OCI-LY7 (cell line): Measurements from ENCODE around the gene ACBD6. TPM values are rescaled to one million over a fixed set of nuclear protein-coding genes. Genes with fewer than 3 reads are reported as not detected.

Experiments used
- BruUV-seq: library from RNA; stranded (reverse); fragments of 400-500 nt; replicated peaks from 2 replicates; lab custom pipeline; 2021; lab: Mats Ljungman, UMichigan
- CTCF ChIA-PET: fragments of 300-600 bp; sonication (Branson Sonifier 250); formaldehyde crosslinking; loops from one replicate; lab custom pipeline; 2022; ENCODE audit warnings: antibody characterized with exemption; ENCODE audit not compliant: unreplicated experiment; lab: Charles Lee
- POLR2A ChIA-PET: fragments of 300-600 bp; sonication (Branson Sonifier 250); formaldehyde crosslinking; loops from one replicate; lab custom pipeline; 2022; ENCODE audit warnings: antibody characterized with exemption; lab: Charles Lee
- DNase-seq: peaks from one replicate; pipeline ENCODE4 v3.0.0-alpha.2; 2015; ENCODE audit warnings: low spot score
- H2AFZ ChIP-seq: fragments of 200-600 bp; sonication (generic), shearing (Covaris generic); 2 replicates; pipeline ENCODE4 v1.6.1; 2014; ENCODE audit warnings: mild to moderate bottlenecking, antibody characterized with exemption, low read length, moderate library complexity
- H3K27ac ChIP-seq: fragments of 200-600 bp; sonication (generic); 2 replicates; pipeline ENCODE4 v1.5.1; 2014; ENCODE audit warnings: mixed run types, low read depth, mild to moderate bottlenecking, moderate library complexity, low read length, inconsistent platforms; ENCODE audit not compliant: poor library complexity, severe bottlenecking
- H3K36me3 ChIP-seq: fragments of 200-600 bp; sonication (generic); 2 replicates; pipeline ENCODE4 v1.6.1; 2014; ENCODE audit warnings: mild to moderate bottlenecking, antibody characterized with exemption, low read length, moderate library complexity, mixed read lengths; ENCODE audit not compliant: insufficient read depth
- H3K4me1 ChIP-seq: fragments of 200-600 bp; sonication (generic); 2 replicates; pipeline ENCODE4 v1.5.1; 2014; ENCODE audit warnings: mild to moderate bottlenecking, low read length; ENCODE audit not compliant: insufficient read depth, poor library complexity, severe bottlenecking
- H3K4me2 ChIP-seq: fragments of 200-600 bp; sonication (generic); 2 replicates; pipeline ENCODE4 v1.6.1; 2014; ENCODE audit warnings: mild to moderate bottlenecking, low read length
- H3K4me3 ChIP-seq: fragments of 200-600 bp; sonication (generic); 2 replicates; pipeline ENCODE4 v1.5.1; 2014; ENCODE audit warnings: mild to moderate bottlenecking, low read depth, low read length; ENCODE audit not compliant: poor library complexity, severe bottlenecking
- H3K79me2 ChIP-seq: fragments of 200-600 bp; sonication (generic); 2 replicates; pipeline ENCODE4 v1.6.1; 2016; ENCODE audit warnings: low read depth, mild to moderate bottlenecking, low read length, moderate library complexity, mixed read lengths; ENCODE audit not compliant: insufficient read depth
- H3K9me2 ChIP-seq: fragments of 200-600 bp; sonication (generic); 2 replicates; pipeline ENCODE4 v1.6.1; 2016; ENCODE audit warnings: mild to moderate bottlenecking, low read length, mixed read lengths; ENCODE audit not compliant: insufficient read depth
- H3K9me3 ChIP-seq: fragments of 200-600 bp; sonication (generic); 2 replicates; pipeline ENCODE4 v1.6.1; 2014; ENCODE audit warnings: mild to moderate bottlenecking, mixed run types, low read length, mixed read lengths
- H4K20me1 ChIP-seq: fragments of 200-600 bp; sonication (generic); 2 replicates; pipeline ENCODE4 v1.6.1; 2014; ENCODE audit warnings: mild to moderate bottlenecking, antibody characterized with exemption, low read length, moderate library complexity, mixed read lengths; ENCODE audit not compliant: insufficient read depth
- EZH2phosphoT487 ChIP-seq: fragments of 200-600 bp; sonication (generic); IDR thresholded peaks from 2 replicates; pipeline ENCODE4 v1.6.1; 2018; ENCODE audit warnings: low read depth, borderline replicate concordance, mild to moderate bottlenecking, mixed run types, antibody characterized with exemption, low read length, moderate library complexity, mixed read lengths
- intact Hi-C: fragments of 100-400 bp; cut with micrococcal nuclease; formaldehyde crosslinking; loops from one replicate; pipeline ENCODE4 v1.10.0; 2022; ENCODE audit not compliant: unreplicated experiment
- total RNA-seq, 2 experiments: library from RNA; depleted of rRNA in 1 of 2; stranded (reverse); fragments of >200 nt in 1 of 2; shearing (Covaris generic) in 1 of 2; gene quantifications; 2 replicates each; pipeline ENCODE4 v1.2.3, GENCODE V29; 2014 to 2022
- TF ChIP-seq, protein P1 (sequence below): fragments of 200-600 bp; sonication (generic); conservative IDR thresholded peaks from 2 replicates; pipeline ENCODE4 v1.5.1; 2014; ENCODE audit warnings: mild to moderate bottlenecking, antibody characterized with exemption, low read length, moderate library complexity, mixed read lengths

Gene ACBD6
- total RNA-seq, 2 experiments from 2014 or later: 61.2 to 78.4 TPM

DNA sequence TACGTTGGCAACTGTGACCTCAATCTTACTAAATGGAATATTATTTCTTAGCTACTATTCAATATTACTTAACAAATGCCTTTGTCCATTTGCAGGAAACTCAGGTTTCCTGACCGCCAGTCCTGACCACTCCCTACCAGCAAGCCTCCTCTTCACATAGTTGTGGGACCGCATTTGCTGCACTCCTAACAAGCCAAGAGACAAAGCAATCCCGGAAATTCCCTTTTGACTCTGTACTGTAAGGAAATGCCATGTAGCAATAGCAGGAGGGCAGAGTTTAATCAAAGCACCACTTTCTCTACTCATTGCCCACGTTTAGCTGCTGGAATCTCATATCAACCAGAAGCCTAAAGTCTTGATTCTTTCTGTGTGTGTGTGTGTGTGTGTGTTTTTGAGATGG lies 28.1 kb upstream of the ACBD6 start:
- Histone ChIP-seq H3K4me3 (no peak overlapping the region), H3K4me1 (no peaks in the 10 kb centered on the region), H3K27ac (no peak overlapping the region), H3K79me2 (no peaks in the 10 kb centered on the region), H3K4me2 (no peak overlapping the region), H3K36me3 (no peaks in the 10 kb centered on the region), H3K9me3 (no peaks in the 10 kb centered on the region), H4K20me1 (no peaks in the 10 kb centered on the region), H2AFZ (no peak overlapping the region), H3K9me2 (no peaks in the 10 kb centered on the region)
- POLR2A ChIA-PET: no interaction called here
- intact Hi-C loops: no loop called here
- BruUV-seq: no TSS peak
- TF ChIP-seq, protein P1, sequence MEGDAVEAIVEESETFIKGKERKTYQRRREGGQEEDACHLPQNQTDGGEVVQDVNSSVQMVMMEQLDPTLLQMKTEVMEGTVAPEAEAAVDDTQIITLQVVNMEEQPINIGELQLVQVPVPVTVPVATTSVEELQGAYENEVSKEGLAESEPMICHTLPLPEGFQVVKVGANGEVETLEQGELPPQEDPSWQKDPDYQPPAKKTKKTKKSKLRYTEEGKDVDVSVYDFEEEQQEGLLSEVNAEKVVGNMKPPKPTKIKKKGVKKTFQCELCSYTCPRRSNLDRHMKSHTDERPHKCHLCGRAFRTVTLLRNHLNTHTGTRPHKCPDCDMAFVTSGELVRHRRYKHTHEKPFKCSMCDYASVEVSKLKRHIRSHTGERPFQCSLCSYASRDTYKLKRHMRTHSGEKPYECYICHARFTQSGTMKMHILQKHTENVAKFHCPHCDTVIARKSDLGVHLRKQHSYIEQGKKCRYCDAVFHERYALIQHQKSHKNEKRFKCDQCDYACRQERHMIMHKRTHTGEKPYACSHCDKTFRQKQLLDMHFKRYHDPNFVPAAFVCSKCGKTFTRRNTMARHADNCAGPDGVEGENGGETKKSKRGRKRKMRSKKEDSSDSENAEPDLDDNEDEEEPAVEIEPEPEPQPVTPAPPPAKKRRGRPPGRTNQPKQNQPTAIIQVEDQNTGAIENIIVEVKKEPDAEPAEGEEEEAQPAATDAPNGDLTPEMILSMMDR: no peak
- no peak for TF ChIP-seq EZH2phosphoT487
- CTCF ChIA-PET: no interaction called here
- no peak for DNase-seq

DNA sequence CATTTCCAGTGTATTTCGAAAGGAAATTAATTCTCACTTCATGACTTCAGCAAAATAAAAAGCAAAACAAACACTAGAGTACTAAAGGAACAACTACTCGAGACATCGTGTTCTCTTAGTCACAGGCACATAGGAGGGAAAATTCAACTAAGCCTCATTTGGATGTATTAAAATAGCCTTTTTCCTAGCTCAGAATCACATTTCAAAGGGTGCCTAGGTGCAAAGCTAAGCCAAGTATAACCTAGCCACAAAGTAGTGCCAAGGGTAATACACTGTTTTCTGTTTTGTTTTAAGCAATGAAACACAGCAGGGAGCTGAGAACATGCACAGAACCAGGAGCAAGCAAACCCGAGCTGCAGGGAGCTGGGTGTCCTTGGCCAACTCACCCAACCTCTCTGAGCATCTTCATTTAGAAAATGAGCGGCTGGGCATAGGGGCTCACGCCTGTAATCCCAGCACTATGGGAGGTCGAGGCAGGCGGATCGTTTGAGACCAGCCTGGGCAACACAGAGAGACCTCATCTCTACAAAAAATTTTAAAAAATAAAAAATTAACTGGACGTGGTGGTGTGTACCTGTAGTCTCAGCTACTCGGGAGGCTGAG lies 26.6 kb upstream of the ACBD6 start:
- POLR2A ChIA-PET: interaction anchor here (0.6 to 0.9 kb wide), 6 partner anchors 9 to 332 kb away, joined by 3 to 4 read pairs (median 3); no protein-coding TSS in a partner anchor
- no peak for DNase-seq
- CTCF ChIA-PET: no interaction called here
- Histone ChIP-seq H3K9me3 (no peaks in the 10 kb centered on the region), H3K79me2 (no peaks in the 10 kb centered on the region), H2AFZ (no peak overlapping the region), H3K36me3 (no peaks in the 10 kb centered on the region), H3K27ac (no peak overlapping the region), H3K4me2 (no peak overlapping the region), H3K4me3 (no peak overlapping the region), H3K9me2 (no peaks in the 10 kb centered on the region), H4K20me1 (no peaks in the 10 kb centered on the region), H3K4me1 (no peaks in the 10 kb centered on the region)
- no TSS peak for BruUV-seq
- intact Hi-C loops: no loop called here
- TF ChIP-seq EZH2phosphoT487: no peak
- TF ChIP-seq, protein P1: no peak

DNA sequence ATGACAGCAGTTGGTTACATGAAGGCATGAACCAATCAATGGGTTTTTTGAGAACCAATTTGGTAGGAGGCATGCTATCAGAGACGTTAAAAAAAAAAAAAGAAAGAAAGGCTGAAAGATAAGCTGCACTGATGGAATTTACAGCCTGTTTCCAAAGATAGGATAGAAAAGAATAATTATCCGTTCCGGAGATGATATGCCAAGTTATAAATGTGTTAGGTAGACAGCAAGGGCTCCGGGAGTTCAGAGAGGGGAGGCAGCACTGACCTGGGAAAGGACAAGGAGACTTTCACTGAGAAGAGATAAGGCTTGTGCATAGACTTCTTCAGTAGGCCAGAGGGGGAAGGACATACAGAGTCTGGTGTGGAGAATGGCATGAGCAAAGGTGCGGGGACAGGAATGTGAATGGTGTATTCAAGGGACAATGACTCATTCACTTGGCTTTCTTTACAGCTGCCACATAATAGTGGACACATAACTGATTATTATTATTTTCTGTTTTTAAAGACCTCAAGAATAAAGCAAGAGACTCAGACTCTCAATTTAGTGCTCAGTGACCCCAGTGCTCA lies 24.8 kb upstream of the ACBD6 start:
- Histone ChIP-seq H3K36me3 (no peaks in the 10 kb centered on the region), H2AFZ (no peak overlapping the region), H4K20me1 (no peaks in the 10 kb centered on the region), H3K4me3 (no peak overlapping the region), H3K9me2 (no peaks in the 10 kb centered on the region), H3K4me2 (no peak overlapping the region), H3K4me1 (no peaks in the 10 kb centered on the region), H3K9me3 (no peaks in the 10 kb centered on the region), H3K27ac (no peak overlapping the region), H3K79me2 (no peaks in the 10 kb centered on the region)
- TF ChIP-seq EZH2phosphoT487: no peak
- TF ChIP-seq, protein P1: no peak
- no peak for DNase-seq
- BruUV-seq: no TSS peak
- intact Hi-C loops: no loop called here
- CTCF ChIA-PET: no interaction called here
- POLR2A ChIA-PET: interaction anchor here (0.6 kb wide), 1 partner anchor 335 kb away, joined by 3 read pairs; no protein-coding TSS in a partner anchor
